Stimulated activated naive CD4-positive, alpha-beta T cell treated with Interleukin-2 at 50 U/mL for 16 hours (primary cell): Measurements from ENCODE around the gene SLCO4A1.
A peak's percentile ranks its signal among the peaks of the same experiment; 100 is the strongest.
"Not testable (repeated sequence)": the region's sequence is repeated elsewhere in the genome, so short reads cannot be mapped to it uniquely, and the experiment has no call there.

Experiments
- DNase-seq: peaks from one replicate; lab custom pipeline; 2025; lab: John Stamatoyannopoulos, UW

Gene SLCO4A1

GRCh38 chr20:62622877-62623487 lies 19.3 kb upstream of the SLCO4A1 start:
- DNase-seq, result no peak

- peak; percentile 79 for DNase-seq
These were observed 18.6 kb upstream of the SLCO4A1 start for GRCh38 chr20:62623488-62624324.

GRCh38 chr20:62624325-62624690 lies 18.0 kb upstream of the SLCO4A1 start:
- no peak for DNase-seq

- no peak for DNase-seq
These were observed 17.4 kb upstream of the SLCO4A1 start for GRCh38 chr20:62624719-62625453.

- no peak for DNase-seq
These were observed 16.8 kb upstream of the SLCO4A1 start for GRCh38 chr20:62625516-62625915.

GRCh38 chr20:62625921-62626547 lies 16.3 kb upstream of the SLCO4A1 start:
- DNase-seq, result no peak

GRCh38 chr20:62627425-62627824 lies 14.9 kb upstream of the SLCO4A1 start:
- DNase-seq, result not testable (repeated sequence)

- DNase-seq, result no peak
These were observed 14.2 kb upstream of the SLCO4A1 start for GRCh38 chr20:62627901-62628612.

- no peak for DNase-seq
These were observed 13.6 kb upstream of the SLCO4A1 start for GRCh38 chr20:62628691-62629090.

GRCh38 chr20:62629864-62630470 lies 12.3 kb upstream of the SLCO4A1 start:
- DNase-seq, result no peak

GRCh38 chr20:62631336-62632308 lies 10.7 kb upstream of the SLCO4A1 start:
- no peak for DNase-seq

GRCh38 chr20:62632575-62633090 lies 9.7 kb upstream of the SLCO4A1 start:
- DNase-seq, result no peak

- no peak for DNase-seq
These were observed 8.5 kb upstream of the SLCO4A1 start for GRCh38 chr20:62633598-62634329.

- no peak for DNase-seq
These were observed 7.9 kb upstream of the SLCO4A1 start for GRCh38 chr20:62634330-62634967.

GRCh38 chr20:62635232-62635631 lies 7.1 kb upstream of the SLCO4A1 start:
- DNase-seq, result no peak

- no peak for DNase-seq
These were observed 6.5 kb upstream of the SLCO4A1 start for GRCh38 chr20:62635852-62636251.

- no peak for DNase-seq
These were observed 5.9 kb upstream of the SLCO4A1 start for GRCh38 chr20:62636446-62636845.

GRCh38 chr20:62637110-62637509 lies 5.2 kb upstream of the SLCO4A1 start:
- no peak for DNase-seq
